Ishikawa (cell line): ENCODE measurements around the gene ST6GALNAC4.

Experiments
- CEBPB ChIP-seq: IDR thresholded peaks from 2 replicates; pipeline ENCODE4 v1.6.1; 2012
- CREB1 ChIP-seq: IDR thresholded peaks from 2 replicates; pipeline ENCODE4 v1.6.1; 2012; ENCODE audit warnings: low read depth
- EGR1 ChIP-seq: IDR thresholded peaks from 2 replicates; pipeline ENCODE4 v1.6.1; 2012
- EP300 ChIP-seq: IDR thresholded peaks from 2 replicates; pipeline ENCODE4 v1.6.1; 2012; ENCODE audit warnings: borderline replicate concordance
- FOXM1 ChIP-seq: IDR thresholded peaks from 2 replicates; pipeline ENCODE4 v1.6.1; 2012; ENCODE audit warnings: low read depth, borderline replicate concordance
- MAX ChIP-seq: IDR thresholded peaks from 2 replicates; pipeline ENCODE4 v1.6.1; 2012
- RAD21 ChIP-seq: IDR thresholded peaks from 2 replicates; pipeline ENCODE4 v1.6.1; 2012; ENCODE audit warnings: low read depth
- REST ChIP-seq: IDR thresholded peaks from 2 replicates; pipeline ENCODE4 v1.6.1; 2012; ENCODE audit warnings: low read depth, mild to moderate bottlenecking
- TAF1 ChIP-seq: IDR thresholded peaks from 2 replicates; pipeline ENCODE4 v1.6.1; 2012; ENCODE audit warnings: low read depth, mild to moderate bottlenecking
- TCF12 ChIP-seq: IDR thresholded peaks from 2 replicates; pipeline ENCODE4 v1.6.1; 2012; ENCODE audit warnings: low read depth
- TEAD4 ChIP-seq: IDR thresholded peaks from 2 replicates; pipeline ENCODE4 v1.6.1; 2012
- USF1 ChIP-seq: IDR thresholded peaks from 2 replicates; pipeline ENCODE4 v1.6.1; 2012
- YY1 ChIP-seq: IDR thresholded peaks from 2 replicates; pipeline ENCODE4 v1.6.1; 2012; ENCODE audit warnings: low read depth
- ZBTB7A ChIP-seq: IDR thresholded peaks from 2 replicates; pipeline ENCODE4 v1.6.1; 2012; ENCODE audit warnings: low read depth

- no peak for TF ChIP-seq RAD21
- no peak for TF ChIP-seq REST
- TF ChIP-seq CEBPB, result no peak
- no peak for TF ChIP-seq MAX
- TF ChIP-seq TAF1, result no peak; the same call in 1 of the 2 replicates
- no peak for TF ChIP-seq EP300
- TF ChIP-seq YY1, result no peak
- TF ChIP-seq TEAD4, result no peak
- TF ChIP-seq FOXM1, result no peak
- TF ChIP-seq ZBTB7A, result no peak
- TF ChIP-seq USF1, result no peak
- no peak for TF ChIP-seq TCF12
- no peak for TF ChIP-seq CREB1
- TF ChIP-seq EGR1, result no peak
These were observed 19.6 kb downstream of the ST6GALNAC4 start for GRCh38 chr9:127897193-127897692.
